LNCaP clone FGC (cell line): ENCODE data around the gene FAM228B.
A peak's percentile ranks its signal among the peaks of the same experiment; 100 is the strongest.

ENCODE experiments used
- DNase-seq: peaks from one replicate; pipeline ENCODE4 v3.0.0-alpha.2; 2011; ENCODE audit warnings: low read depth
- H3K4me3 ChIP-seq: 2 replicates; pipeline ENCODE4 v1.5.1; 2011; ENCODE audit warnings: mild to moderate bottlenecking, low read depth, low read length, control low read depth
- CTCF ChIP-seq: IDR thresholded peaks from 2 replicates; pipeline ENCODE4 v1.5.1; 2012; ENCODE audit warnings: mild to moderate bottlenecking; ENCODE audit not compliant: control insufficient read depth, insufficient read depth; ENCODE audit errors: extremely low read depth

FAM228B gene

DNA sequence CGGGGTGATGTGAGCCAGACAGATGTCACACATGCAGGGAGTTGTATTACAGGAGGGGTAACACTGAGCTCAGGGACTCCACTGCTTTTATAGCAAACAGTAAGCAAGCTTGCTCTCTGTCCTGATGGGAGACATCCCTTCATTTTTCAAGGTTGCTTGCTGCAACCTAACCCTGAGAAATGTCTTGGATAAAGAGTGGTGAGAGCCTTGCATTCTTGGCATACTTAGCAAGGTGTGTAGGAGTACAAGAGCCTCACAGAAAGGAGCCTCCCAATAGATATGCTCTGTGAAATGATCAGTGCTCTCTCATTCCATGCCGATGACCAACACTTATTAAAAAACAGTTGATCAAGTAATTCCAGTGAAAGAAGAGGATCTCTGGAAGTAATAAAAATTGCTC lies 8.2 kb upstream of the FAM228B start:
- DNase-seq, result no peak
- H3K4me3 ChIP-seq, result no peak overlapping the region
- TF ChIP-seq CTCF, result no peak

DNA sequence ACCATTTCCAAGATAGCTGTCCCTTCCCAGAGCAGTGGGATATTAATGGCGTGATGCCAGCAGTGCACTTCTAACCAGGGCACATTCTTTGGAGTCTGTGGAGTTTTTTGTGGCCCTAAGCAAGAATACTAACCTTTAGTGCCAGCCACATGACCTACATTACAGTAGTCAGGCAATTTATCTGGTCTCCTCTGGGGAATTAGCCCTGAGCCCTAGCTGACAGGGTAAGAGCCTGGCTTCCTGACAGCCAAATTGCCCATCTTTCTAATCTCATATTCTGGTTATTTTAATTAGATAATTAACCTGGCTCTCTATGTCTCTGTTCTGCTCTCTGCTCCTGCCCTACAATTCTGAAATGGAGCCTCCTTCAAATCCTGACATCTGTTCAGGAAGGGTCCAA lies 5.4 kb upstream of the FAM228B start:
- H3K4me3 ChIP-seq, result no peak overlapping the region
- DNase-seq, result no peak
- no peak for TF ChIP-seq CTCF

DNA sequence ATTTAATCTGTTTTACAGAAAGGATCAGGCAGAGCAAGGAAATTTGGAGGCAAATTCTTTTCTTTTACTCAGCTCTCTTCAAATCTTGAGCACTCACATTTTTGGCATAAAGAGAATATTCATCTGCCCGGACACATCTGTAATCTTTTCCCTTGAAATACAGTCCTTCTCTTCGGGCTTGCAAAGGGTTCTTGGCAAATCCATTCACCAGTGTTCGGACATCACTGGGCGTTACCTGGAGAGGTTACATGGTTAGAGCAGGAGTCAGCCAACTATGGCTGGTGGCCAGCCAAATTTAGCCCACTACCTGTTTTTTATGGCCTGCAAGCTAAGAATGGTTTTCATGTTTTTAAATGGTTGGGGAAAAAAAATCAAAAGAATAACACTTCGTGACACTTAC lies 2.2 kb upstream of the FAM228B start:
- no peak for TF ChIP-seq CTCF
- DNase-seq, result no peak
- H3K4me3 ChIP-seq, result no peak overlapping the region

GRCh38 chr2:24121469-24121868 lies 1.8 kb upstream of the FAM228B start:
- no peak overlapping the region for H3K4me3 ChIP-seq
- no peak for DNase-seq

DNA sequence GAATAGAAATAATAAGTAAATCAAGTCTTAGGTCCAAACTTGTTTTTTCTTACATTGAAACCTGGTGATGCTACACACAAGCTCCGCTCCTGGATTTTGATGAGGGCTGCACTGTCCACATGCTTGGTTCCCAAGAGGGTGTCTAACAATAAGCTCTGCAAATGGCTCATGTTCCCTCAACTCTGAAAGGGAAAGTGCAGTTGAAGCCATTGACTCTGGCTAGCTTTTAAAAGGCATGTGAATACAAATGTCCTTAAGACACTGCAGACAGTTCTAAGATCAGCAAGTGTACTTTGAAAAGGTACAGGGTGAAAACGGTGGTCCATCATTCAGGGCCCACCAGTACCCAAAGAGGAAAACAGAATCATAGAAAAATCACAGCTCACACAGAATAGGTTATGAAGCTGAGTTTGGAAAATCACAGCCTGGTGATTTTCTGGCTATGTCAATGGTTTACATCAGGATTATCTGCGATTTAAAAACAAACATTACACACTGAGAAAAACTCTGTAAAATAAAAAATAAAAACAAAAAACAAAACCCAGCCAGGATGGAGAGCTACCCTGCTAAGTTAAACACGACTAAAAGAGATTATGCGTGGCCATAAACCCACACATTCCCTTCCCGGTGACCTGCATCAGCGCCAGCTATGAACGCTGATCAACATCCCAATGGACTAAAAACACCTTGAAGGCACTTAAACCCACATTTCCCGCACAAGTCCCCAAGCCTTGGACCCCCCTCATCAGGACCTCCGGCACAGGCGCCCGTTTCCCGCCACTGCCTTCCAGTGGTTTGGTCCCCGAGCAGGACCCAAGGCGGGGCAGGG lies 689 bp upstream of the FAM228B start:
- H3K4me3 ChIP-seq, result peak overlapping the region; percentile 76
- no peak for TF ChIP-seq CTCF
- DNase-seq, result no peak

More at GRCh38 chr2:24121469-24121868, 1.8 kb upstream of the FAM228B start:
- no peak for TF ChIP-seq CTCF

DNA sequence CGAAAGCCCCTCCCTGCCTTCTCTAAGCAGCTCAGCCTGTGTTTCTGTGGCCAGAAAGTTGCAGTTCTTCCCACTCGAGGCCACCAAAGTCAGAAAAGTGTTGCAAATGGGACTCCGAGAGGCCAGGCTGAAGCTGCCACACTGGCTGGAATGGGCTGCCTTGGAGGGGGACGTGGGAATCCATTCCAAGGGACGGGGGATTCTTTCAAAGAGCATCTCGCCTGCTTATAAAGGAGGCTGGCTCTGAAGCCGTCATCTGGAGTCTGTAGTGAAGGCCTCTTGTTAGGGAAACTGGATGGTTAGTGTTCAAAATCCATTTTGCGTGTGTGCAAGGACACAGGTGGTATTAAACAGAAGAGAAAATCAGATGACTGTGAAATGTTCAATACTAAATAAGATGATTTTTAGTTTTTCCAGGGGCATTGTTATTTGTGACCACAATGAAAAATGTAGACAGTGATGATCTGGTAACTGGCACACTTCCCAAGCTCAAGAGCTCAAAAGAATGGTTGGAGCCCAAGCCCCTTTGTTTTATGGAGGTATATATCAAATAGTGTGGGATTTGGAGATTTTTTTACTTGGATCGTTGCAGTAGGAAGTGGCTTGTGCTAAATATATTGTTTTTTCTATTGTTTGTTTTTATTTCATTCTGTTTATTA lies 782 bp downstream of the FAM228B start:
- peak overlapping the region; percentile 76 for H3K4me3 ChIP-seq
- no peak for TF ChIP-seq CTCF
- DNase-seq, result no peak
